IMR-90 (cell line): ENCODE data around the gene POU6F1. TPM values are rescaled to one million over a fixed set of nuclear protein-coding genes. Genes with fewer than 3 reads are reported as not detected.

Source experiments
- ATAC-seq: fragments of 200-7000 bp; cut with Tn5 transposase; 2 replicates; pipeline ENCODE4 v1.9.1; 2020; ENCODE audit warnings: low read depth, mild to moderate bottlenecking, moderate library complexity
- BruUV-seq: library from RNA; stranded (reverse); fragments of 400-500 nt; replicated peaks from 2 replicates; lab custom pipeline; 2021; lab: Mats Ljungman, UMichigan
- CTCF ChIA-PET: fragments of 300-600 bp; formaldehyde crosslinking; extraction: SDS; loops from one replicate; lab custom pipeline; 2021; ENCODE audit warnings: antibody characterized with exemption; lab: Yijun Ruan, JAX
- POLR2A ChIA-PET: fragments of 300-600 bp; sonication (Branson Sonifier 250); formaldehyde crosslinking; loops from one replicate; lab custom pipeline; 2022; ENCODE audit warnings: antibody characterized with exemption; ENCODE audit not compliant: unreplicated experiment; lab: Charles Lee
- DNase-seq: peaks from one replicate; pipeline ENCODE4 v3.0.0; 2013
- H2AFZ ChIP-seq: replicated peaks from 2 replicates; pipeline ENCODE3; 2013; ENCODE audit warnings: low read length, mild to moderate bottlenecking; ENCODE audit not compliant: poor library complexity
- H2AK5ac ChIP-seq: 2 replicates; pipeline ENCODE4 v1.6.1; 2013; ENCODE audit warnings: low read depth, low read length, inconsistent platforms
- H2AK9ac ChIP-seq: replicated peaks from 2 replicates; pipeline ENCODE3; 2013; ENCODE audit warnings: mild to moderate bottlenecking, low read depth, low read length, moderate library complexity; ENCODE audit not compliant: poor library complexity
- H2BK120ac ChIP-seq: 2 replicates; pipeline ENCODE4 v1.6.1; 2013; ENCODE audit warnings: low read depth, low read length, inconsistent platforms
- H2BK15ac ChIP-seq: 3 replicates; pipeline ENCODE4 v1.6.1; 2013; ENCODE audit warnings: low read depth, low read length, inconsistent platforms
- H2BK20ac ChIP-seq: 2 replicates; pipeline ENCODE4 v1.6.1; 2013; ENCODE audit warnings: low read depth, mild to moderate bottlenecking, inconsistent platforms, low read length, moderate library complexity
- H2BK5ac ChIP-seq: 2 replicates; pipeline ENCODE4 v1.6.1; 2013; ENCODE audit warnings: mild to moderate bottlenecking, low read depth, low read length, inconsistent platforms; ENCODE audit not compliant: poor library complexity, severe bottlenecking
- H3K14ac ChIP-seq: replicated peaks from 2 replicates; pipeline ENCODE4 v1.6.1; 2013; ENCODE audit warnings: low read depth, low read length, inconsistent platforms
- H3K18ac ChIP-seq: 2 replicates; pipeline ENCODE4 v1.6.1; 2013; ENCODE audit warnings: low read depth, low read length, control low read depth
- H3K23ac ChIP-seq: 2 replicates; pipeline ENCODE4 v1.6.1; 2013; ENCODE audit warnings: low read depth, low read length, inconsistent platforms
- H3K27ac ChIP-seq: 2 replicates; pipeline ENCODE4 v1.5.1; 2013; ENCODE audit warnings: mild to moderate bottlenecking, control low read depth, low read length; ENCODE audit not compliant: insufficient read depth
- H3K27me3 ChIP-seq: 2 replicates; pipeline ENCODE4 v1.6.1; 2013; ENCODE audit warnings: low read length; ENCODE audit not compliant: control insufficient read depth, insufficient read depth
- H3K36me3 ChIP-seq: 2 replicates; pipeline ENCODE4 v1.6.1; 2013; ENCODE audit warnings: low read length, mixed read lengths; ENCODE audit not compliant: control insufficient read depth, insufficient read depth
- H3K4ac ChIP-seq: 2 replicates; pipeline ENCODE4 v1.6.1; 2013; ENCODE audit warnings: low read depth, low read length, inconsistent platforms
- H3K4me1 ChIP-seq: 2 replicates; pipeline ENCODE4 v1.6.1; 2013; ENCODE audit warnings: low read length, mixed read lengths; ENCODE audit not compliant: control insufficient read depth, insufficient read depth
- H3K4me2 ChIP-seq: 2 replicates; pipeline ENCODE4 v1.6.1; 2013; ENCODE audit warnings: low read depth, mild to moderate bottlenecking, control low read depth, low read length, moderate library complexity
- H3K4me3 ChIP-seq: 2 replicates; pipeline ENCODE4 v1.5.1; 2013; ENCODE audit warnings: low read depth, mild to moderate bottlenecking, control low read depth, low read length, moderate library complexity; ENCODE audit not compliant: insufficient read depth
- H3K56ac ChIP-seq: 2 replicates; pipeline ENCODE4 v1.6.1; 2013; ENCODE audit warnings: low read length, inconsistent platforms; ENCODE audit not compliant: insufficient read depth; ENCODE audit errors: extremely low read depth
- H3K79me1 ChIP-seq, 2 experiments: 2 replicates each; pipeline ENCODE4 v1.6.1; 2013; ENCODE audit warnings: low read length in 2 of 2, inconsistent platforms in 1 of 2, low read depth in 1 of 2
- H3K9ac ChIP-seq: 2 replicates; pipeline ENCODE4 v1.6.1; 2013; ENCODE audit warnings: low read depth, low read length, control low read depth
- H3K9me1 ChIP-seq: 2 replicates; pipeline ENCODE4 v1.6.1; 2013; ENCODE audit warnings: low read length, inconsistent platforms; ENCODE audit not compliant: insufficient read depth
- H3K9me3 ChIP-seq: 2 replicates; pipeline ENCODE4 v1.6.1; 2013; ENCODE audit warnings: low read length; ENCODE audit not compliant: control insufficient read depth, insufficient read depth
- H4K20me1 ChIP-seq: 2 replicates; pipeline ENCODE4 v1.6.1; 2013; ENCODE audit warnings: low read length, inconsistent platforms; ENCODE audit not compliant: insufficient read depth
- H4K5ac ChIP-seq: 2 replicates; pipeline ENCODE4 v1.6.1; 2013; ENCODE audit warnings: mild to moderate bottlenecking, low read depth, low read length, control low read depth
- H4K8ac ChIP-seq, 2 experiments: 2 replicates each; pipeline ENCODE4 v1.6.1; 2013; ENCODE audit warnings: low read depth in 2 of 2, low read length in 2 of 2, control low read depth in 1 of 2, inconsistent platforms in 1 of 2
- H4K91ac ChIP-seq: 2 replicates; pipeline ENCODE4 v1.6.1; 2013; ENCODE audit warnings: low read depth, low read length, inconsistent platforms; ENCODE audit not compliant: insufficient read depth
- BHLHE40 ChIP-seq: fragments of 150-350 bp; IDR thresholded peaks from 2 replicates; pipeline ENCODE4 v1.6.1; 2016; ENCODE audit warnings: mild to moderate bottlenecking, low read depth, low read length
- CEBPB ChIP-seq: IDR thresholded peaks from 2 replicates; pipeline ENCODE4 v1.6.1; 2012; ENCODE audit warnings: low read depth, low read length, improper control_type of control experiment
- CHD1 ChIP-seq: IDR thresholded peaks from 2 replicates; pipeline ENCODE4 v1.6.1; 2012; ENCODE audit warnings: low read depth, low read length, improper control_type of control experiment
- ELK1 ChIP-seq: fragments of 150-350 bp; IDR thresholded peaks from 2 replicates; pipeline ENCODE4 v1.6.1; 2016; ENCODE audit warnings: low read depth, mild to moderate bottlenecking, low read length, moderate library complexity, borderline replicate concordance
- FOS ChIP-seq: fragments of 150-350 bp; IDR thresholded peaks from 2 replicates; pipeline ENCODE4 v1.6.1; 2016; ENCODE audit warnings: low read depth, low read length
- MAFK ChIP-seq: IDR thresholded peaks from 2 replicates; pipeline ENCODE4 v1.6.1; 2012; ENCODE audit warnings: low read depth, low read length, improper control_type of control experiment
- MAZ ChIP-seq: IDR thresholded peaks from 2 replicates; pipeline ENCODE4 v1.6.1; 2012; ENCODE audit warnings: low read depth, mild to moderate bottlenecking, low read length, improper control_type of control experiment, moderate library complexity, borderline replicate concordance
- MXI1 ChIP-seq: IDR thresholded peaks from 2 replicates; pipeline ENCODE4 v1.6.1; 2012; ENCODE audit warnings: low read depth, mild to moderate bottlenecking, low read length, moderate library complexity, borderline replicate concordance
- NFE2L2 ChIP-seq: fragments of 150-350 bp; IDR thresholded peaks from 2 replicates; pipeline ENCODE4 v1.6.1; 2016; ENCODE audit warnings: low read depth, mild to moderate bottlenecking, low read length
- POLR2A ChIP-seq: IDR thresholded peaks from 2 replicates; pipeline ENCODE4 v1.6.1; 2012; ENCODE audit warnings: mild to moderate bottlenecking, low read depth, low read length
- RAD21 ChIP-seq: IDR thresholded peaks from 2 replicates; pipeline ENCODE4 v1.6.1; 2012; ENCODE audit warnings: low read length, improper control_type of control experiment
- RCOR1 ChIP-seq: IDR thresholded peaks from 2 replicates; pipeline ENCODE4 v1.6.1; 2012; ENCODE audit warnings: mild to moderate bottlenecking, low read length, improper control_type of control experiment; ENCODE audit not compliant: insufficient replicate concordance
- RFX5 ChIP-seq: IDR thresholded peaks from 2 replicates; pipeline ENCODE4 v1.8.0; 2012; ENCODE audit warnings: low read depth, mild to moderate bottlenecking, low read length, moderate library complexity
- SMC3 ChIP-seq: fragments of 150-350 bp; IDR thresholded peaks from 2 replicates; pipeline ENCODE4 v1.6.1; 2016; ENCODE audit warnings: low read depth, mild to moderate bottlenecking, antibody characterized with exemption, low read length, moderate library complexity
- WGBS, 2 experiments: methylation state at CpG; one replicate each; pipeline versions ENCODE4 v1.1.5 to v1.1.7; 2013; ENCODE audit warnings: missing lambda C conversion rate in 2 of 2; ENCODE audit not compliant: insufficient read length in 1 of 2; ENCODE audit errors: extremely low coverage in 2 of 2; 5-methylcytosine and 5-hydroxymethylcytosine counted together
- dilution Hi-C: fragments of 300-500 bp; cut with HindIII; formaldehyde crosslinking; loops from one replicate; pipeline ENCODE4 v1.14.3; 2018; ENCODE audit warnings: low sequenced_read_pairs; ENCODE audit not compliant: unreplicated experiment
- in situ Hi-C: fragments of 300-500 bp; cut with MboI; formaldehyde crosslinking; loops from 3 replicates; pipeline ENCODE4 v1.14.3; 2019; ENCODE audit warnings: low sequenced_read_pairs, inconsistent platforms, mixed read lengths
- intact Hi-C: fragments of 100-400 bp; cut with micrococcal nuclease; formaldehyde crosslinking; loops from 2 replicates; pipeline ENCODE4 v1.10.0; 2022
- polyA plus RNA-seq, 3 experiments: library from polyadenylated mRNA; depleted of rRNA; stranded (reverse); fragments of >200 nt; gene quantifications; 2 replicates each; pipeline ENCODE4 v1.2.3, GENCODE V29; 2012; ENCODE audit warnings: low replicate concordance in 1 of 3
- total RNA-seq: library from RNA; depleted of rRNA; stranded (reverse); fragments of >200 nt; gene quantifications from 2 replicates; pipeline ENCODE4 v1.2.3, GENCODE V29; 2012
- TF ChIP-seq, protein P1 (sequence below): conservative IDR thresholded peaks from 2 replicates; pipeline ENCODE4 v1.5.1; 2012; ENCODE audit warnings: mild to moderate bottlenecking, low read depth, low read length, improper control_type of control experiment
- TF ChIP-seq, protein P2 (sequence below): fragments of 150-350 bp; IDR thresholded peaks from 2 replicates; pipeline ENCODE4 v1.6.1; 2017; ENCODE audit warnings: mild to moderate bottlenecking, antibody characterized with exemption, low read length, low read depth

Gene POU6F1
- total and polyA plus RNA-seq, 2 of the 4 experiments (the other 2 are of a cell fraction), result 0.90 to 3.6 TPM

DNA sequence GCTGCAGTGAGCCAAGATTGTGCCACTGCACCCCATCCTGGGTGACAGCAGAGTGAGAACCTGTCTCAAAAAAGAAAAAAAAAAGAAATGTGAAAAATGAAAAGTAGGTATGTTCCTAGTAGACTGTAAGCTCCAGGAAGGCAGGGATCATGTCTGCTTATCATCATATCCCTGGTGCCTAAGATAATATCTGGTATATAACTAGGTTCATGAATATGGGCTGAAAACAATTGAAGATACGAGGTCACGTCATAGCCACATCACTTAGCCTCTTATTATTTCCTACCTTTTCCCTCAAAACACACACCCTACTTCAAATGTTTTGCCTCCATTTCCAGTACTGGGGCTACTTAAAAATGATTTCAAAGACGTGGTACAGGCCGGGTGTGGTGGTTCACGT is 3.0 kb downstream of the POU6F1 start:
- no peak overlapping the region for H3K9ac ChIP-seq
- no peak overlapping the region for H3K23ac ChIP-seq
- H4K5ac ChIP-seq, result no peak overlapping the region
- H3K27me3 ChIP-seq, result no peaks in the 10 kb centered on the region
- no peak overlapping the region for H3K56ac ChIP-seq
- DNase-seq, result no peak
- POLR2A ChIA-PET, result no interaction called here
- H3K9me3 ChIP-seq, result no peaks in the 10 kb centered on the region
- no peak overlapping the region for H2AK5ac ChIP-seq
- 0 out of 2 replicates have a peak, but pooled peaks cover 5% of the 10 kb centered on the region for H3K36me3 ChIP-seq
- no peak overlapping the region for H3K4me3 ChIP-seq
- dilution Hi-C loops, result no loop called here
- H2AFZ ChIP-seq, result no peak overlapping the region
- TF ChIP-seq CHD1 (no peak), CEBPB (no peak), RCOR1 (no peak), BHLHE40 (no peak), RFX5 (no peak), MAZ (no peak), ELK1 (no peak), MAFK (no peak), POLR2A (no peak), SMC3 (no peak), RAD21 (no peak), NFE2L2 (no peak), MXI1 (no peak), FOS (no peak)
- TF ChIP-seq, protein P1, sequence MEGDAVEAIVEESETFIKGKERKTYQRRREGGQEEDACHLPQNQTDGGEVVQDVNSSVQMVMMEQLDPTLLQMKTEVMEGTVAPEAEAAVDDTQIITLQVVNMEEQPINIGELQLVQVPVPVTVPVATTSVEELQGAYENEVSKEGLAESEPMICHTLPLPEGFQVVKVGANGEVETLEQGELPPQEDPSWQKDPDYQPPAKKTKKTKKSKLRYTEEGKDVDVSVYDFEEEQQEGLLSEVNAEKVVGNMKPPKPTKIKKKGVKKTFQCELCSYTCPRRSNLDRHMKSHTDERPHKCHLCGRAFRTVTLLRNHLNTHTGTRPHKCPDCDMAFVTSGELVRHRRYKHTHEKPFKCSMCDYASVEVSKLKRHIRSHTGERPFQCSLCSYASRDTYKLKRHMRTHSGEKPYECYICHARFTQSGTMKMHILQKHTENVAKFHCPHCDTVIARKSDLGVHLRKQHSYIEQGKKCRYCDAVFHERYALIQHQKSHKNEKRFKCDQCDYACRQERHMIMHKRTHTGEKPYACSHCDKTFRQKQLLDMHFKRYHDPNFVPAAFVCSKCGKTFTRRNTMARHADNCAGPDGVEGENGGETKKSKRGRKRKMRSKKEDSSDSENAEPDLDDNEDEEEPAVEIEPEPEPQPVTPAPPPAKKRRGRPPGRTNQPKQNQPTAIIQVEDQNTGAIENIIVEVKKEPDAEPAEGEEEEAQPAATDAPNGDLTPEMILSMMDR, result no peak
- TF ChIP-seq, protein P2, sequence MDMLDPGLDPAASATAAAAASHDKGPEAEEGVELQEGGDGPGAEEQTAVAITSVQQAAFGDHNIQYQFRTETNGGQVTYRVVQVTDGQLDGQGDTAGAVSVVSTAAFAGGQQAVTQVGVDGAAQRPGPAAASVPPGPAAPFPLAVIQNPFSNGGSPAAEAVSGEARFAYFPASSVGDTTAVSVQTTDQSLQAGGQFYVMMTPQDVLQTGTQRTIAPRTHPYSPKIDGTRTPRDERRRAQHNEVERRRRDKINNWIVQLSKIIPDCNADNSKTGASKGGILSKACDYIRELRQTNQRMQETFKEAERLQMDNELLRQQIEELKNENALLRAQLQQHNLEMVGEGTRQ, result no peak
- no peak overlapping the region for H3K4ac ChIP-seq
- intact Hi-C loops, result no loop called here
- H2BK15ac ChIP-seq, result no peak overlapping the region
- no peak overlapping the region for H2BK20ac ChIP-seq
- H3K9me1 ChIP-seq, result peaks cover 9% of the 10 kb centered on the region
- no peak overlapping the region for H2BK5ac ChIP-seq
- peaks cover 14 to 34% of the 10 kb centered on the region in 2 experiments; a peak in 3 of 4 replicates for H3K79me1 ChIP-seq
- CTCF ChIA-PET, result no interaction called here
- H4K91ac ChIP-seq, result no peak overlapping the region
- no peak overlapping the region for H4K8ac ChIP-seq
- BruUV-seq, result no TSS peak
- H3K4me1 ChIP-seq, result peaks cover 4% of the 10 kb centered on the region
- H2AK9ac ChIP-seq, result no peak overlapping the region
- no peak overlapping the region for H3K4me2 ChIP-seq
- H3K18ac ChIP-seq, result no peak overlapping the region
- in situ Hi-C loops, result no loop called here
- no peak overlapping the region for H3K27ac ChIP-seq
- H2BK120ac ChIP-seq, result no peak overlapping the region
- H4K20me1 ChIP-seq, result no peaks in the 10 kb centered on the region
- ATAC-seq, result no peak
- WGBS, 2 experiments, result 94% methylated on average over 3 of the region's 5 CpGs; no CpG with 5 or more reads in 1 of the 2 experiments
- H3K14ac ChIP-seq, result no peak overlapping the region
